NCI-H2029 (cell line): ENCODE measurements around the gene PEPD.

Experiments used
- DNase-seq: peaks from one replicate; lab custom pipeline; 2025; lab: John Stamatoyannopoulos, UW

The PEPD gene

DNA sequence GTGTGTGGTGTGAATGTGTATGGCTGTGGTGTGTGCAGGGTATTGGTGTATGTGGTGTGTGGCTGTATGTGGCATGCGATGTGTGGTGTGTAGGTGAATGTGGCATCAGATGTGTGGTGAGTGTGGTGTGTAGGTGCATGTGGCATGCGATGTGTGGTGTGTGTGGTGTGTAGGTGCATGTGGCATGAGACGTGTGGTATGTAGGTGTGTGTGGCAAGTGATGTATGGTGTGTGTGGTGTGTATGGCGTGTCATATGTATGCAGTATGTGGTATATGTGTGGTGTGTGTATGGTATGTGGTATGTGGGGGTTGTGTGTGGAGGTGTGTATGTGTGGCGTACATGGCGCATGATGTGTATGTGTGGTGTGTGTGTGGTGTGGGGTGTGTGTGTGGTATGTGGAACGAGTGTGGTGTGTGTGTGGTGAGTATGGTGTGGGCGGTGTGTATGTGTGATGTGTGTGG is 63.4 kb downstream of the PEPD start:
- no peak for DNase-seq

DNA sequence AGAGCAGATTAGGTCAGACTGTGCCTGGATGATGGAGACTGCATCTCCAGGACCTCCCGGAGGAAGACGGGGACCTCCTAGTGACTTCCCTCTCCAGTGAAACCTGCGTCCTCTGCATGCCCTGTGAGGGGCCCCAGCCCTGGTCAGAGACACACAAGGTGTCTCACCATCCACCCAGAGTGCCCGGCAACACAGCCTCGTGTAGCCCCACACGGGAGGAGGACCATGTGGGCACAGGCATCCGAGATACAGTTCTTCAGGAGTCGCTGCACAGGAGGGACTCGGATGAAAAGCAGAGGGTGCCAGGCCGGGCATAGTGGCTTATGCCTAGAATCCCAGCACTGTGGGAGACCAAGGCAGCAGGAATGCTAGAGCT is 64.8 kb downstream of the PEPD start:
- no peak for DNase-seq

DNA sequence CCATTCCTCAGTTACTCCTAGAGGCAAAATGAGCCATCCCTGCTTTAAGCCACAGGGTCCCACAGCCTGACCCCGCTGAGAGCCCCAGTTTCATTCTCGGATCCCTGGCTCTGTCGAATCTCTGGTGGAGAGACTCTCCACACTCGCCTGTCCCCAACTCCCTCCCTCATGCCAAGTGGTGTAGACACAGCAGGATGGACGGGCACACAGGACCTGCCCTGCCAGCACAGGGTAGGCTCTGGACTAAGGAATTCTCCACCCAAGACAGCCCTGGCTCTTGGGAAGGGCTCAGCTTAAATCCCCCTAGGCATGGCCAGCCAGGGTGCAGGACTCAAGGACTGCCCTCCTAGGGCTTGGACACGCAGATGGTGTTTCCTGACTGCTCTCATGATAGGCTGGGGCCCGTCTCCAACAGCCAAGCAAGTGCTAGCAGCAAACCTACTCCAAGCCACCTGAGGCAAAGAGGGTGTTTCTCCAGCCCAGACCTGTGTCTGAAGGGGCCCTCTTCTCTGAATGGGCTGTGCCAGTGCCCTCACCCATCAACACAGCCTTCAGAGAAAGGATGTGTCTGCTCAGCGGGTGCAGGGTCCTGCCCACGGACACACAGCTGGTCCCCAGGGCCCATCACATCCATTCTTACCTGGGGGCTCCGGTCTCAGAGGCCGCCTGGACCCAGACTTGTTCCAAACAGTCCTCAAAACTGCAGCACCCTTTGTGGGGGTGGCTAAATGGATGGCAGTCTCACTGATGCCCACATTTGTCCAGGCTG is 65.3 kb downstream of the PEPD start:
- no peak for DNase-seq

DNA sequence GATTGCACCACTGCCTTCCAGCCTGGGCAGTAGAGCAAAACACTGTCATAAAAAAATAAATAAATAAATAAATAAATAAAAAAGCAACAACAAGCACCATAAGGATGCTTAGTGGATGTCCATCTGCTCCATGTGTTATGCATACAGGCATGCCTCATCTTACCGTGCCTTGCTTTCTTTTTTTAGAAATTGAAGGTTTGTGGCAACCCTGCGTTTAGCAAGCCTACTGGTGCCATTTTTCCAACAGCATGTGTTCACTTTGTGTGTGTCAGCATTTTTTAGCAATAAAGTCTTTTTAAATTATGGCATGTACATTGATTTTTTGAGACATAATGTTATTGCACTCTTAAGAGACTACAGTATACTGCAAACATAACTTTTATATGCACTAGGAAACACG is 68.3 kb downstream of the PEPD start:
- DNase-seq, result no peak

DNA sequence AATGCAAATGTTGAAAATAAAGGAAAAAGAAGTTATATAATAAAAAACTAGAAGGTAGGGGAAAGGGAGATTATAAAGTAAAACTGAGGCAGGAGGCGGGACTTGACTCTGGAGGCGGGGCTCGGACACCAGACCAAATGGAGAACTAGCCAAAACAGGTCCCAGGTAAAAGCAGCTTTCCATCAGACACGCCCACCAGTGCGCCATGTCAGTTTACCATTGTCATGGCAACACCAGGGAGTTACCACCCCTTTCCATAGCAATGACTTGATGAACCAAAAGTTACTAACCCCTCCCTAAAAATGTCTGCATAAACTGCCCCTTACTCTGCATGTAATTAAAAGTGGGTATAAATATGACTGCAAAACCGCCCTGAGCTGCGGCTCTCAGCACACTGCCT is 70.9 kb downstream of the PEPD start:
- DNase-seq, result no peak

DNA sequence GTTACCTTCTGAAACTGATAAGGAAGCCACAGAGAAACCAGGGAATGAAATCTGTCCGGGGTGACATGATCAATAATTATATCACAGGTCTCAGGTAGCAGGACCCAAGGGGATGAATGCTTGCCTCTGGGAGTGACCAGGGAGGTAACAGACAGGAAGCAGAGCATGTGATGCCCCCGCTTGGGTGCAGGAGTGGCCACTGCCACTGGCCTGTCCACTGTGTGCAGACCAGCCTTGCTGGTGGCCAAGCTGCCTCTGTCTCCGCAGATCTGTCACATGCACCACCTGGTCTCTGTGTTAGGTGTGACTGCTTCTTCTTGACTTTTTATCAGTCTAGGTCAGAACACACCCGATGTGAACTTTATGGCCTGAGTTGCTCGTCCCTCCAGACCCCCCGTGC is 71.8 kb downstream of the PEPD start:
- DNase-seq, result no peak

DNA sequence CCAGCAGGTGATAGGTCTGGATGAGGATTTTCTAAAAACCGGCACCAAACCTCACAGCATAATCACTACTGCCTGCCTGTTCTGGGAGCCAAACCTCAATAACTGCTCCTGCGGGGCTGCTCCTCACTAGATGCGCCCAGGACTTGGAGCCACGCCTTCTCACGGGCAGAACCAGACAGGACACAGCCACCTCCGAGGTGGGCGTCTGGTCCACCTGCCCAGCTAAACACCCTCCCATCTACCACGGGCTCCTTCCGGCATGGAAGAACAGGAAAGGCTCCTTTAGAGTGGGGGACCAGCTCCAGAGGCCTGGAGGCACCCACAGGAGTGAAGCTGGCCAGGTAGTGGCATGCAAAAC is 73.5 kb downstream of the PEPD start:
- DNase-seq, result no peak

DNA sequence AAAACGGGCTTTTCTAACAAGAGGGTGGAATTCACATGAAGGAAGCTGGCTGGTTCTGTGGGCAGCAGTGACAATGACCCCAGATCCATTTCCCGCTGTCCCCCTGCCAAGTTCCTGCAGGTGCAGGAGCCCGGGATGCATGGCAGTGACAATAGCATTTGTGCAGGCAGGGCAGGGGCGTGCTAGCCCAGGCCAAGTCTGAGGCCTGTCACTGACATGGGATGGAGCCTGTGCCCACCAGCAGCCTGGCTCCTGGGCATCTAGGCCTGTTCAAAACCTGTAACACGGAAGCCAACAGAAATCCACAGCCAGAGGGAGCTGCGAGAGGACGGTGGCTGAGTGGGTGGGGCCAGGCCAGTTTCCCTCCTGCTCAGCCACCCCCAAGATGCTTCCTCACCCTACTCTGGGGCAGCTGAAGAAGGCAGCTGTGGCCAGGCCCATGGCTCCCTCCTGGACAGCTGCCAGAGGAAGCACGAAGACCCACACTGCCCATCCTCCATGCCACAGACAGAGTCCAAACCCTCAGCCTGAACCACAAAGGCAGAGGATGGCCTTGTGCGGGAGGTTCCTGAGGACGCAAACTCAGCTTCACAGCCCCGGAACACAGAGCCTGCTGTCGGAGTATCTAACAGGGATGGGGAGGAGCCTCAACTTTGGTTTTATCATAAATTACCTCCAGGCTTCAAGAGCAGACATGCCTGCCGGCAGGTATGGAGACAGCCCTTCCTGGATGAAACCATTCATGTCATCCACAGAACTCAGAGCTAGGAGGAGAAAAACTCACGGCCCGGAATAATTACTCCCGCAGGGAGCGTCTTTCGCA is 74.0 kb downstream of the PEPD start:
- DNase-seq, result peak; percentile 37

DNA sequence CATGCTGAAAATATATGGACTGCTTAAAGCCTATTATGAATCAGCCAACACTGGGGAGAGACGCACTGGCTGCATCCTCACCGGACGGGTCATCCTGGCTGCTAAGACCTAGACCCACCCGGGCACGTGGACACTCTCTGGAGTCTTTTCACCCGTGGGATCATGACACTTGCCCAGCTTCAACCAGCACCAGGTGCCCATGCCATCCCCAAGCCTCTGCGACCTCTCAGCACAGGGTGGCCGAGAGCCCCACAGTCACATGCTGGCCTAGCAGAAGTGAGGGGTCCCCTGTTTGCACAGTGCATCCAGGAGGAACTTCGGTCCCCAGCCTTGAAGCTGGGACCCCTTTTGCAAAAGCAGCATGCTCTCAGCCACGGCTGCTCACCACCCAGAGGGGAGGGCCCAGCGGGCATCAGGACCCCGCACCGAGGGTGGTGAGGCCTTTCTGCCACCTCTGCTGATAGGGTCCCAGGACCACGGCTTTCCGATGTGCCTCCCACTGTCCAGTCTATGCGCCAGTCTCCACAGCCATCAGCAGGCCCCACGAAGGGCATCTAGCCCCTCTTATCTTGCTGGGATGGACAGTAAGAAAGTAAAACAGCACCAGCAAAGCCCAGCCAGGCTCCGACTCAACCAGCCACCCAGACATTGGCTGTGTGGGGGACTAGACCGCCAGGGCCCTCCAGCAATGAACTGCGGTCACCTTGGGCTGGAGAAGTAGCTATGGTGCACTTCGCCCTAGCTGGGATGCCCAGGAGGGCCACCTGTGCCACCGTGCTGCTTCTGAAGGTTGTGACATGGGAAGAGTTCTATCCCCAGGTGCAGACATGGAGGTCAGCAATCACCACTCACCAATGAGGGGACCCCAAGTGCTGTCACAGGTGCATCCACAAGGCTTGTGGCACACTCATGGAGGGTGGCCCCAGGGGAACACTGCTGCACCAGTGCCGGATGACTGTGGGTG is 75.0 kb downstream of the PEPD start:
- no peak for DNase-seq

DNA sequence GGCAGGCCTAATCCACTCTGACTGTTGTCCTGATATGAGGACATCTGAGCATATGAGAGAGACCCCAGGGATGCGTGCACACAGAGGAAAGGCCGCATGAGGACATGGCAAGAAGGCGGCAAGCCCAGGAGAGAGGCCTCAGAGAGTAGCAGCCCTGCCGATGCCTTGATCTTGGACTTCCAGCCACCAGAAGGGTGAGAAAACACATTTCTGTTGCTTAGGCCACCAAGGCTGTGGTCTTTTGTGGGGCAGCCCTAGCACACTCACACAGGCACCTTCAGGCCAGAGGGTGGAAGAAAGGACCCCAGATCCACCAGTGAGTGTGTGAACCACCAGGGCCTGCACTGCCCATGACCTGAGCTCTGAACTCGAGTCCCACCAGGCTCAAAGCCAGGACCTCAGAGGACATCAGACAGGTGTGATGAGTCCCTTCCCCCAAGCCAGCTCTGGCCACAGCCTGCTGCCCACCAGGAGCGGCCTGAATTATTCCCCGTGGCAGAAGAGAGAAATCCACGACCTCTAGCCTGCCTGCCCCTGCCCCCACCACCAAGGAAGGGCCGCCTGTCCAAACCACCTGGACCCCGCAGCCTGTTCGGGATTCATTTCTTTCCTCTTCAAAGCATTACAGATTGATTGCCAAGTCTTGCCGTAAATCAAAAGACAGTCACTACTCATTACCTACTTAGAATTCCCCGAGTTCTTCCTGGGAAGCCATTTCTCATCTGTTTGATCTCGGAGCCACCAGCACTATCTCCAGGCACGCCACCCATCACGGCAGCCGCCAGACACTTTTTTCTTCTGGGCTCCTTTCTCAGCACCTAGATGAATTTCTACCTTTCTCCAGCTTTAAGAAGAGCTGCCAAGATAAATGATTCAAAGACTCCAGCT is 75.9 kb downstream of the PEPD start:
- no peak for DNase-seq

DNA sequence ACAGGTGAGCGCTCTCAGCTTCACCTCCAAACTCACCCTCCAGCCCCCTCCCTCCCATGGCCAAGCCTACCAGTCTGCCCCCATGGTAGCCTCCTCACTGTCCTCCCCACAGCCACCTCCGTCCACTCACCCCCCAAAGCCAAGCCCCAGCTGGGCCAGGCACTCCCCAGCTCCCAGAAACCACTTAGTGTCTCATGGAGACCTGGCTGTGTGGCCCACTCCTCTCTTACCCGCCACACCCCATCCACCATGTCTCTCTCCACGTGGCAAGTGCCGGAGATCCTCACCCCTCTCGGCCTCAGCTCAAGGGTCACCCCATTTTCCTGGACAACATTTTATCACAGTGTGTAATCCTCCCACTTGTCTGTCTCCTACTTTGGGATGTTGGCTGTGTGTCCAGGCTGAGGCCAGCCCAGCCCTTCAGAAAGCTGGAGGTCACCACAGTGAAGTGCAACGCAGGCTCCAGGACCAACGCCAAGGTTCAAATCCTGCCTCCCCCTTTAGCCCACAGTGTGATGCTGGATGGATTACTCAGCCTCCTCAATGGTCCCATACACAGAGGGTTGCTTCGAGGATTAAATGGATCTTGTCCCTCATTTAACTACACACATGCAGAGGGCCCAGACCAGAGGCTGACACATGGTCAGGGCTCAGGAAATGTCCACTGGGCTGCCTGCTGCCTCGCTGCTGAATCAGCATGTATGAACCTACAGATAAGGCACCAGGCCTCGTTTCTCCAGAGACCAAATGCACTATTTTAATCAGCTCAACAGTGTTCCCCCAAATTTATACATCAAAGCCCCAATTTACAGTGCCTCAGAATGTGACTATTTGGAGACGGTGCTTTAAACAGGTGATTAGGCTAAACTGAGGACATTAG is 76.8 kb downstream of the PEPD start:
- DNase-seq, result no peak

DNA sequence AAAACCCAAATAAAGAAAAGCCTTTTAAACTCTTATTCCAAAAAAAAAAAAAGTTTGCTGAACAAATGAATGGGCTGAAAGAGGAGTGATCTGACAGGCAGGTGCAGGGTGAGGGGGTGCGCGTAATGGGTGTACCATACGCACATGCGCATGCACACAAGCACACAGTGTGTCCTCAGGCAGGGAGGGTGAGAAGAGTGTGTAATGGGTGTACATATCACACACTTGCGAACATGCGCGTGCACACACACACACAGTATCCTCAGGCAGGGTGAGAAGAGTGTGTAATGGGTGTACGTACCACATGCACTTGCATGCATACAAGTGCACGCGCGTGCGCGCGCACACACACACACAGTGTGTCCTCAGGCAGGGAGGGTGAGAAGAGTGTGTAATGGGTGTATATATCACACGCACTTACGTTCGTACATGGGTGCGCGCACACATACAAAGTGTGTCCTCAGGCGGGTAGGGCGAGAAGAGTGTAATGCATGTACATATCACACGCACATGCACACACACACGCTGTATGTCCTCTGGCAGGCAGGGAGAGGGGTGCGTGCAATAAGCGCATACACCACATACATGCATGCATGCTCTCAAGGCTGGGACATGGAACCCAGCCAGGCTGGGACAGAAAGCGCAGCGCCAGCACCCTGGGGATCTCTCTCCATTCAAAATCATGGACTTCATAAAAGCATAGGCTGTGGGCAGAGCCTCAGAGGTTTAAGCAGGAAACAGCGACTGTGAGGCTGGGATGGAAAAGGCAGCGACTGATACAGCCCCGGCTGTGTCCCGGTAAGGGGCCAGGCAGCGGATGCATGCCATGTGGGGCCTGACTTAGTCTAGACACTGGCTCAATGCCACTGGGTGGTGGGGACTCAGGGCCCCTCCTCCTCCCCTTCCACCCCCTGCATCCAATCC is 77.7 kb downstream of the PEPD start:
- no peak for DNase-seq

DNA sequence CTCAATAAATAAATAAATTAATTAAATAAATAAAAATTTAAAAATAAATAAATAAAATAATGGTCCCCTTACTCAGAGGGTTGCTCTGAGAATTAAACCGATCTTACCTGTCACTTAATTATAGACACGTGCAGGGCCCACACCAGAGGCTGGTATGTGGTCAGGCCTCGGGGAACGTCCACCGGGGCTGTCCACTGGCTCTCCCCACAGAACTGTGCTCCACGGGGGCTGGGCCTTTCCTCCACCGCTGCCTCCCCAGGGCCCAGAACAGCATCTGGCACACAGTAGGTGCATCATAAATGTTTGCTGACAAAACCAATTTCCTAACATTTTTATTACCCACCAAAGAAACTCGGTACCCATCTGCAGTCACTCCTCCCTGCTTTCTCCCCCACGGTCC is 78.9 kb downstream of the PEPD start:
- DNase-seq, result no peak

DNA sequence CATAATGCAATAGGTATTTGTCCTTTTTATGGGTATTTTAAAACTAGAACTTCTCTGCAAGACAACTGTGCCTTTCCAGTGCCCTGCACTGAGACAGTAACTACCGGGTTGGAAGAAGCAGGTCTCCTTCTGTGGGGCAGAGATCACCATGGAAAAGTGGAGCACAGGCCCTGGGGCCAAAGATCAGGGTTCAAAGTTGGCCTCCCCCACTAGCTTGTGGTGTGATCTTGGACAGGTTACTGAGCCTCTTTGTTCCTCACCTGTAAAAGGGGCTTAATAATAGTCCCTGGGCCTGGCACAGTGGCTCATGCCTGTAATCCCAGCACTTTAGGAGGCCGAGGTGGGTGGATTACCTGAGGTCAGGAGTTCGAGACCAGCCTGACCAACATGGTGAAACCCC is 79.8 kb downstream of the PEPD start:
- DNase-seq, result no peak

DNA sequence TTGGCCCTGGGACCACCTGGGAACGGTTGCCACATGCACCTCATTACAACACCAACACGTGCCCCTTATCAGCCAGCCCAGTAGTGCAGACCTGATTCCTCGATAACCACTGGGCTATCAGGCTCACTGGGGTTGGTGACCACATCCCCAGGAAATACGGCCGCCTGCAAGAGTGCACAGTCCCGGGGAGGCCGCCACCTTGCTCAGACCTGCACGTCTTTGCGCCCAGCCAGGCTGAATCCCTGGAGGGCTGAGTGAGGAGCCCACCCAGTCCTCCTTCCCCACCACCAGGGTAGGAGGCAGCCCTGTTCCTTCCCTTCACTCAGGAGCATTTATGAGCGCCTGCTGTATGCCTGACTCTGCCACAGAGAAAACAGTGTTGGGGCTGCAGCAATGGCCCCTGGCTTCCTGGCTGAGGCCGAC is 80.3 kb downstream of the PEPD start:
- DNase-seq, result no peak

DNA sequence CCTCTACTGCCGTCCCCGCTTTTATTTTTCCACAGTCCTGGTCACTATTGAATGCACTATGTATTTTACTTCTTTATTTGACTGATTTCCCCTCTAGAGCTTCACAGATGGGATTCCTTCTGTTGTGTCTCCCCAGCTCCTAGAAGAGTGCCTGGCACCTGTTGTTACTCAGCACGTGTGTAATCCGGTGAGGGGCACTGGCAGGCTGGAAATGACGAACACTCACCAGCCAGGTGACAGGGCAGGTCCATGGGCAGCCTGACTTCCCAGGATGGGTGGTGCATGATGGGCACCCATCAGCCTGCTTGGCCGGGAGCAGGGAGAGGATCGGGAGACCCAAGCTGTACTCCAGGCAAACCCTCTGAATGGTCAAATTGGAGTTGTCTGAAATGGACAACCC is 80.9 kb downstream of the PEPD start:
- DNase-seq, result no peak

DNA sequence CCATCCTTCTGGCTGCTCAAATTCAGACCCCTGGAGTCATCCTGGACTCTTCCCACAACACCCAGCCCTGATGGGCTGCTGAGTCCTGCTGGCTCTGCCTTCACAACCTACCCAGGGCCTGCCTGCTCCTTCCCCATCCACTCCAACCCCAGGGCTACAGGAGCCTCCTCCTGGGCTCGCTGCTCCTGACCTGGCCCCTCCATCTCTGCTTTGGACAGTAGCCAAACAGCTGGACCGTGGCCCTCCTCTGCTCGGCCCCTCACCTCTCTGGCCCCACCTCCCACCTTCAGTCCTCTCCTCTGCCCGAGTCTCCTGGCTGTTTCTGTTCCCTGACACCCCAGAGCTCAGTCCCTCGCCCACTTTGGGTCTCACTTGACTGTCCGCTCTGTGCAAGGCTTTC is 81.3 kb downstream of the PEPD start:
- DNase-seq, result no peak

DNA sequence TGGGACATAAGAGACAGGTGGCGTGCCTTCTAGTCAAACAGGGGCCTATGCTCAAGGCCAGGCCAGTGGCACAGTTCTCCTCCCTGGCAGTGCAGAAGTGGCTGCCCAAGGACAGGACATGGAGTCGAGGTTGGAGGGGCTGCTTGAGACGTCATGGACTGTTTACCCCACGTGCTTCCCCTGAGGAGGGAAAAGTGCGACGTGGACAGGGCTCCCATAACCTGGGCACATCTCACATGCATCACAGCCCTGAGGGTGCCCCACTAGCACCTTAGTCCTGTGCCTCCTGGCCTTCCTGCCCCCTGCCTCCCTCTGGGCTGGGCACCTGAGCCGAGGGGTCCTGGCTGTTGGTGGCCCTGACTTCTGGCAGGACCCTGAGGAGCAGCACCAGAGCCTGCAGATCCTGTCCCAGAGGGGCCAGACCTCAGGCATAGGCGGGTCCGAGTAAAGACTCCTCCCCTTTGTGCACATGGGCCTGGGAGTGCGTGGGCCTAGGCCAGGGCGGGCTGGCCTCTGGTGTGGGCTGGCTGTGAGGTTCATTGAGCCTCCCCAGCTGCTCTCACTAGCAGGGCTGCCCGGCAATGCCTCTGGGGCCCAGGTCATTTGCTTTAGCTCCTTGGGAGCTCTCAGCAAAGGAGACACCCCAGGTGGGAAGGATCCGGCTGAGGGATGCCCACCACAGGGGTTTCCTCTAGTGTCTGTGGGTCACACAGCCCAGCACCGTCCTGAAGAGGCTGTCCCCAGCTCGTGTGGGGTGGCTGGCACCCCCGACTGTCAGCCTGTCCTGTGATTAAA is 82.4 kb downstream of the PEPD start:
- DNase-seq, result no peak
